OCI-LY3 (cell line): ENCODE measurements around the gene PRIM2.

ENCODE experiments used
- EZH2phosphoT487 ChIP-seq: fragments of 200-600 bp; shearing (Covaris generic); IDR thresholded peaks from 2 replicates; pipeline ENCODE4 v1.6.1; 2018; ENCODE audit warnings: antibody characterized with exemption, mixed run types, low read depth
- TF ChIP-seq, protein P1 (sequence below): fragments of 200-600, 300-600 bp; sonication (generic); IDR thresholded peaks from 2 replicates; pipeline ENCODE4 v1.5.1; 2014; ENCODE audit warnings: antibody characterized with exemption, low read length, low read depth

DNA sequence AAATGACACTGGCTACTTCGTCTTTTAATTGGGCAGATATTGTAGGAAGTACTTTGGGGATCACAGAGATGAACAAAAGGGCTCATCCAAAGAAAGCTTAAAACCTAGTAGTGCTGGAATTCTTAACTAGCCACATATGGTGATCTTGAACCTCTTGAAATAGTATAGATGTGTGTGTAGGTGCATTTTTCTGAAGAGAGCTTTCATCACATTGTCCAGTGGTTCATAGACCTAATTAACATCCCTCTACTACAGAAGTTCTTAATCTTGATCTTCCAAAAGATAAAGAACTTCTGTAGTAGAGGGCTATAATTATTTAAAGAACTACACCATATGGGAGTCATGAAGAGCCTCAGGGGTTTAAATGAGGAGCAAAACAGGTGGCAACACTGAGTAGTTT is 2.3 kb upstream of the PRIM2 start:
- TF ChIP-seq, protein P1, sequence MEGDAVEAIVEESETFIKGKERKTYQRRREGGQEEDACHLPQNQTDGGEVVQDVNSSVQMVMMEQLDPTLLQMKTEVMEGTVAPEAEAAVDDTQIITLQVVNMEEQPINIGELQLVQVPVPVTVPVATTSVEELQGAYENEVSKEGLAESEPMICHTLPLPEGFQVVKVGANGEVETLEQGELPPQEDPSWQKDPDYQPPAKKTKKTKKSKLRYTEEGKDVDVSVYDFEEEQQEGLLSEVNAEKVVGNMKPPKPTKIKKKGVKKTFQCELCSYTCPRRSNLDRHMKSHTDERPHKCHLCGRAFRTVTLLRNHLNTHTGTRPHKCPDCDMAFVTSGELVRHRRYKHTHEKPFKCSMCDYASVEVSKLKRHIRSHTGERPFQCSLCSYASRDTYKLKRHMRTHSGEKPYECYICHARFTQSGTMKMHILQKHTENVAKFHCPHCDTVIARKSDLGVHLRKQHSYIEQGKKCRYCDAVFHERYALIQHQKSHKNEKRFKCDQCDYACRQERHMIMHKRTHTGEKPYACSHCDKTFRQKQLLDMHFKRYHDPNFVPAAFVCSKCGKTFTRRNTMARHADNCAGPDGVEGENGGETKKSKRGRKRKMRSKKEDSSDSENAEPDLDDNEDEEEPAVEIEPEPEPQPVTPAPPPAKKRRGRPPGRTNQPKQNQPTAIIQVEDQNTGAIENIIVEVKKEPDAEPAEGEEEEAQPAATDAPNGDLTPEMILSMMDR: no peak
- no peak for TF ChIP-seq EZH2phosphoT487
